AG04449 (cell line): ENCODE data around the gene SRSF3.
"Not testable (repeated sequence)": the region's sequence is repeated elsewhere in the genome, so short reads cannot be mapped to it uniquely, and the experiment has no call there.

ENCODE experiments used
- CTCF ChIA-PET: fragments of 350-600 bp; formaldehyde crosslinking; extraction: SDS; loops from one replicate; lab custom pipeline; 2021; ENCODE audit warnings: antibody characterized with exemption; lab: Yijun Ruan, JAX
- POLR2A ChIA-PET: fragments of 400-600, 350-600 bp; formaldehyde crosslinking; extraction: SDS; loops from one replicate; lab custom pipeline; 2020; ENCODE audit warnings: antibody characterized with exemption, inconsistent platforms; lab: Yijun Ruan, JAX
- DNase-seq: peaks from one replicate; pipeline ENCODE4 v3.0.0-alpha.2; 2010; ENCODE audit warnings: low read depth, low spot score
- H3K4me3 ChIP-seq: 2 replicates; pipeline ENCODE4 v1.5.1; 2011; ENCODE audit warnings: low read depth, mild to moderate bottlenecking, control low read depth, low read length
- TF ChIP-seq, protein P1 (sequence below): IDR thresholded peaks from one replicate; pipeline ENCODE4 v1.5.1; 2011; ENCODE audit warnings: mild to moderate bottlenecking, moderate library complexity, low read length, control low read depth, inconsistent platforms; ENCODE audit not compliant: insufficient read depth; ENCODE audit errors: missing control alignments

Gene SRSF3

DNA sequence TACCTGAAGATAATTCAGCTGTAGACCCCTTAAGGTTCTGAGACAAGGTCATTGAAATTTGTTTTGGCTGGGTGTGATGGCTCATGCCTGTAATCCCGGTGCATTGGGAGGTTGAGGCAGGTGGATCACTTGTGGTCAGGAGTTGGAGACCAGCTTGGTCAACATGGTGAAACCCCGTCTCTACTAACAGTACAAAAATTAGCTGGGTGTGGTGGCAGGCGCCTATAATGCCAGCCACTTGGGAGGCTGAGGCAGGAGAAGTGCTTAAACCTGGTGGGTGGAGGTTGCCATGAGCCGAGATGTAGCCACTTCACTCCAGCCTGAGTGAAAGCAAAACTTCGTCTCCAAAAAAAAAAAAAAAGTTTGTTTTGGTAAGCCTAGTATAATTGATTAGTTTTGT, 11.0 kb downstream of the SRSF3 start:
- POLR2A ChIA-PET, result interaction anchor here (0.7 to 7.8 kb wide), 2 partner anchors 7 to 219 kb away, joined by 4 to 56 read pairs; no protein-coding TSS in a partner anchor
- DNase-seq, result no peak
- CTCF ChIA-PET, result no interaction called here
- no peak overlapping the region for H3K4me3 ChIP-seq
- TF ChIP-seq, protein P1, sequence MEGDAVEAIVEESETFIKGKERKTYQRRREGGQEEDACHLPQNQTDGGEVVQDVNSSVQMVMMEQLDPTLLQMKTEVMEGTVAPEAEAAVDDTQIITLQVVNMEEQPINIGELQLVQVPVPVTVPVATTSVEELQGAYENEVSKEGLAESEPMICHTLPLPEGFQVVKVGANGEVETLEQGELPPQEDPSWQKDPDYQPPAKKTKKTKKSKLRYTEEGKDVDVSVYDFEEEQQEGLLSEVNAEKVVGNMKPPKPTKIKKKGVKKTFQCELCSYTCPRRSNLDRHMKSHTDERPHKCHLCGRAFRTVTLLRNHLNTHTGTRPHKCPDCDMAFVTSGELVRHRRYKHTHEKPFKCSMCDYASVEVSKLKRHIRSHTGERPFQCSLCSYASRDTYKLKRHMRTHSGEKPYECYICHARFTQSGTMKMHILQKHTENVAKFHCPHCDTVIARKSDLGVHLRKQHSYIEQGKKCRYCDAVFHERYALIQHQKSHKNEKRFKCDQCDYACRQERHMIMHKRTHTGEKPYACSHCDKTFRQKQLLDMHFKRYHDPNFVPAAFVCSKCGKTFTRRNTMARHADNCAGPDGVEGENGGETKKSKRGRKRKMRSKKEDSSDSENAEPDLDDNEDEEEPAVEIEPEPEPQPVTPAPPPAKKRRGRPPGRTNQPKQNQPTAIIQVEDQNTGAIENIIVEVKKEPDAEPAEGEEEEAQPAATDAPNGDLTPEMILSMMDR, result no peak

DNA sequence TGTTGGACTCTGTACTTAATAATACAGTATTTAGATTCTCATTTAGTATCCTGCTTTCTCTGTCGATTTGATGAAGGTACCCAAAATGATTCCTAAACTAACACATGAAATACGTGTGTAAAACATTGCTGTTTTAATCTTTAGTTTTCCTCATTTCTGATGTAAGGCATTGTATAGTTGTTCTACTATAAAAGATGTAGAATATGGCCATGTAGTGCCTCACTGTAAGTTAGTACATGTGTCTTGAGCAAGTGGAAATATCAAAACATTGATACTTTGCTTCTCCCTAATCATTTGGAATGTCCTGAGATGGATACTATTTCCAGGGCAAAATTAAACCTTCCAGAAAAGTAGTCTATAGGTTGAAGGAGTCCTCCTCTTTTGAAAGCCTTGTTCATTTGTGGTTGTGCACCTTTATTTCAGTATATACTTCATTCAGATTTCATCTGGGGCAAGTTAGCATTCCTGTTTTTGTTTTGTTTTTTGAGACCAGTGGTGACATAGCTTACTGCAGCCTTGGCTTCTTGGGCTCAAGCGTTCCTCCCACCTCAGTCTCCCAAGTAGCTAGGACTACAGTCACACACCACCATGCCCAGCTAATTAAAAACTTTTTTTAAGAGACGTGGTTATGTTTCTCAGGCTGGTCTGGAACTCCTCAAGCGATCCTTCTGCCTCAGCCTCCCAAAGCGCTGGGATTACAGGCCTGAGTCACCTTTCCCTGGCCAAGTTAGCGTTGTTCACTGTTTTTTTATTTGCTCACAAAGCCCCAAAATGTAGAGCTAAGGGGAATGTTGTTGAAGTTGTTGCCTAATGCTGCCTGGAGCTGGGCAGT, 11.6 kb downstream of the SRSF3 start:
- no peak overlapping the region for H3K4me3 ChIP-seq
- ChIA-PET CTCF (interaction anchor here (0.7 to 1.8 kb wide), 3 partner anchors 10 to 155 kb away, joined by 3 to 14 read pairs (median 3); no protein-coding TSS in a partner anchor), POLR2A (interaction anchor here (7.8 kb wide), 1 partner anchor 8 kb away, joined by 56 read pairs; no protein-coding TSS in a partner anchor)
- TF ChIP-seq, protein P1, result no peak
- no peak for DNase-seq

DNA sequence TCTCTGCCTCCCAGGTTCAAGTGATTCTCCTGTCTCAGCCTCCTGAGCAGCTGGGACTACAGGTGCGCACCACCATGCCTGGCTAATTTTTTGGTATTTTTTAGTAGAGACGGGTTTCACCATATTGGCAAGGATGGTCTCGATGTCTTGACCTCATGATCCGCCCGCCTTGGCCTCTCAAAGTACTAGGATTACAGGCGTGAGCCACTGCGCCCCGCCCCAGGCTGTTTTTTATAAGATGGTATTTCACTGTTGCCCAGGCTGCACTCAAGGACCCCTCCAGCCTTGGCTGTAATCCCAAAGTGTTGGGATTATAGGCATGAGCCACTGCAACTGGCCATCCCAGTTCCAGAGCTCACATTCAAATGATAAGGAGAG, 13.1 kb downstream of the SRSF3 start:
- CTCF ChIA-PET, result interaction anchor here (1.0 to 1.8 kb wide), 5 partner anchors 9 to 83 kb away, joined by 3 to 14 read pairs (median 4); no protein-coding TSS in a partner anchor
- DNase-seq, H3K4me3 ChIP-seq: not testable (repeated sequence)
- POLR2A ChIA-PET, result interaction anchor here (1.2 to 7.8 kb wide), 2 partner anchors 8 to 9 kb away, joined by 3 to 56 read pairs; no protein-coding TSS in a partner anchor

- CTCF ChIA-PET, result interaction anchor here (1.1 to 3.0 kb wide), 5 partner anchors 8 to 151 kb away, joined by 3 to 17 read pairs (median 5); no protein-coding TSS in a partner anchor
- POLR2A ChIA-PET, result interaction anchor here (0.6 to 7.8 kb wide), 3 partner anchors 8 to 393 kb away, joined by 3 to 56 read pairs (median 3); no protein-coding TSS in a partner anchor
- DNase-seq, result no peak
Measured at GRCh38 chr6:36607683-36608386, 13.7 kb downstream of the SRSF3 start.

DNA sequence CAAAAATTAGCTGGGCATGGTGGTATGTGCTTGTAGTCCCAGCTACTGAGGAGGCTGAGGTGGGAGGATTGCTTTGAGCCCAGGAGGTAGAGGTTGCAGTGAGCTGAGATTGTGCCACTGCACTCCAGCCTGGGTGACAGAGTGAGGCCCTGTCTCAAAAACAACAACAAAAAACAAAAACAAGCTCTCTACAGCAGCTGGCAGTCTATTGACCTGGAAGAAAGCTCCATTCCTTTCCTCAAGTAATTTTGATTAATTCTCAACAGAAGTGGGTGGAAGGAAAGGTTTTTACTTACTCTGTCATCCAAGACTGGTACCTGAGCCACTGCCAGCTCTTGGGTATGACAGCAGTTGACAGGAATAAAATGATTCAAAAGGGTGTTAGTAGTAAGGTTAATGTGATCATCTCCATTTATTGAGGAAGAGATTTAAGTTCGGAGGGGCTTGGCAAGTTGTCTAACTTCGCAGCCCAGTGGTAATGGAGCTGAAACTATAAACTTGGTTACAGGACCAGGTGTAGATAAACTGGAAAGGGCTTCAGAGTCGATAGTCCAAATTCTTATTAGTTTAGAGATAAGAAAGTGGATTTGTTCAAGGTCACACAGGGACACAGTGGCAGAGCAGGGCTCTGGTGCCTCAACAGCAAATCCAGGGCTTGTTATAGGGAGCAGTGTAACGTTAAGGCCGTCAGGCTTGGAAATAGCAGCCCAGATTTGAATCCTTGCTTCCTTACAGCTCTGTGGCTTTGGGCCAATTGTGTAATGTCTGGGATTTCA, 14.8 kb downstream of the SRSF3 start:
- TF ChIP-seq, protein P1, result no peak
- no peak for DNase-seq
- POLR2A ChIA-PET, result interaction anchor here (0.7 to 7.8 kb wide), 4 partner anchors 11 to 107 kb away, joined by 3 to 56 read pairs (median 7); partner anchors contain the start of gene CDKN1A
- no peak overlapping the region for H3K4me3 ChIP-seq
- CTCF ChIA-PET, result interaction anchor here (1.5 to 11.5 kb wide), 4 partner anchors 9 to 150 kb away, joined by 5 to 179 read pairs (median 12); no protein-coding TSS in a partner anchor

More at GRCh38 chr6:36607683-36608386, 13.7 kb downstream of the SRSF3 start:
- no peak overlapping the region for H3K4me3 ChIP-seq
- TF ChIP-seq, protein P1, result no peak

GRCh38 chr6:36609582-36609981, 15.4 kb downstream of the SRSF3 start:
- TF ChIP-seq, protein P1, result no peak
- ChIA-PET POLR2A (interaction anchor here (0.6 to 7.8 kb wide), 4 partner anchors 11 to 108 kb away, joined by 3 to 56 read pairs (median 7); partner anchors contain the start of gene CDKN1A), CTCF (interaction anchor here (1.0 to 11.5 kb wide), 6 partner anchors 10 to 149 kb away, joined by 3 to 179 read pairs (median 6); no protein-coding TSS in a partner anchor)
- no peak for DNase-seq
- H3K4me3 ChIP-seq, result no peak overlapping the region
